Lower leg skin (tissue), 4 donors: ENCODE data around the gene OR5L2. TPM values are rescaled to one million over a fixed set of nuclear protein-coding genes. Genes with fewer than 3 reads are reported as not detected.

ENCODE experiments used
- DNase-seq, 2 donors: peaks; one replicate each; pipeline ENCODE4 v3.0.0-alpha.2; 2019; ENCODE audit warnings: low spot score in 2 of 2
- H3K4me3 ChIP-seq: fragments of 200-600 bp; sonication (generic); 2 replicates; pipeline ENCODE4 v1.5.1; 2017; ENCODE audit warnings: mild to moderate bottlenecking, low read depth; ENCODE audit not compliant: poor library complexity, severe bottlenecking
- POLR2A ChIP-seq, 2 donors: fragments of 450-650 bp; IDR thresholded peaks; one replicate each; pipeline ENCODE4 v1.6.1; 2016 to 2017; ENCODE audit warnings: antibody characterized with exemption in 2 of 2, mild to moderate bottlenecking in 1 of 2, moderate library complexity in 1 of 2
- WGBS, 2 donors: methylation state at CpG; one replicate each; pipeline ENCODE4 v1.1.5; 2018; 5-methylcytosine and 5-hydroxymethylcytosine counted together
- intact Hi-C: fragments of 100-400 bp; cut with DNase I; formaldehyde crosslinking; loops from one replicate; pipeline ENCODE4 v1.15.0; 2023; ENCODE audit warnings: low total_unique reads
- total RNA-seq, 4 donors: library from RNA; depleted of rRNA; stranded (reverse); fragments of >200 nt; gene quantifications; one replicate each; pipeline ENCODE4 v1.1.0, GENCODE V29; 2016
- TF ChIP-seq, protein P1 (sequence below), 3 donors: fragments of 450-650 bp; IDR thresholded peaks; one replicate each; pipeline ENCODE4 v1.5.1; 2016; ENCODE audit warnings: antibody characterized with exemption in 3 of 3, mild to moderate bottlenecking in 3 of 3, moderate library complexity in 2 of 3

Gene OR5L2
- total RNA-seq: not detected

DNA sequence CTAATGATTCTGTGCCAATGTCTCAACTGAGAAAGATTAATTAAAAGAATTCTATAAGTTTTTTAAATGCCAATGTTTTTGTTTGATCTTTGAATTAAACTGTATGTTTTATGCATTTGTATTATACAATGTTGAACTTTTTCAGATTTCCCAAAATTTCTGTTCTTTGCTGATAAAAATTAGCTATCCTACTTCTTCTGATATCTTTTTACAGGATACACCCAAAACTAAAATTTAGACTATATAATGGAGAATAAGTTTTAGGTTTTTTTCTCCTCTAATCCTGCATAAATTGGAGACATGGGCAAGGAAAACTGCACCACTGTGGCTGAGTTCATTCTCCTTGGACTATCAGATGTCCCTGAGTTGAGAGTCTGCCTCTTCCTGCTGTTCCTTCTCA, at the start of gene OR5L2:
Gene OR5L2, plus strand, starts transcription at position 301 of the 400 bp plus-strand sequence. Its CDS starts 0 bp downstream, at position 301.
- DNase-seq: no peak
- TF ChIP-seq POLR2A (IDR thresholded peaks at IDR 0.05): no peak
- no peak within 1 kb of the TSS for H3K4me3 ChIP-seq
- intact Hi-C loops: no loop called here

DNA sequence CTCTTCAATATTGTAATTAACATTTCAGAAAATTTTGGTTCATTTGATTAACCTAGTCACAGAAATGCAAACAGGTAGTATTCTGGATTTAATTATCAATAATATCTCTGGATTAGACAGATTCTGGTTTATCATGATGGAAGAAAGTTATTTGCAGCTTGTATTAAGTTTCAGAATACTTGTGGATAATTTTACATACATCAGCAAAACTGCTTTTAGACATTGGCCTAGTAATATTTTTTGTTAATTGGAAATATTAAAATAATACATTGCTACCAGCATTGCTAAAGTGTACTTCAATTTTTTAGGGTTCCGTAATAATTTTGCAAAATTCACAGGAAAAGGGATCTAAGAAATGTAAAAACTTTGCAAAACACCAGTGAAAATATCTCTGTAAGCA, 35.4 kb upstream of the OR5L2 start:
- no peak for DNase-seq
- no peak for TF ChIP-seq POLR2A (IDR thresholded peaks at IDR 0.05)
- TF ChIP-seq, protein P1, sequence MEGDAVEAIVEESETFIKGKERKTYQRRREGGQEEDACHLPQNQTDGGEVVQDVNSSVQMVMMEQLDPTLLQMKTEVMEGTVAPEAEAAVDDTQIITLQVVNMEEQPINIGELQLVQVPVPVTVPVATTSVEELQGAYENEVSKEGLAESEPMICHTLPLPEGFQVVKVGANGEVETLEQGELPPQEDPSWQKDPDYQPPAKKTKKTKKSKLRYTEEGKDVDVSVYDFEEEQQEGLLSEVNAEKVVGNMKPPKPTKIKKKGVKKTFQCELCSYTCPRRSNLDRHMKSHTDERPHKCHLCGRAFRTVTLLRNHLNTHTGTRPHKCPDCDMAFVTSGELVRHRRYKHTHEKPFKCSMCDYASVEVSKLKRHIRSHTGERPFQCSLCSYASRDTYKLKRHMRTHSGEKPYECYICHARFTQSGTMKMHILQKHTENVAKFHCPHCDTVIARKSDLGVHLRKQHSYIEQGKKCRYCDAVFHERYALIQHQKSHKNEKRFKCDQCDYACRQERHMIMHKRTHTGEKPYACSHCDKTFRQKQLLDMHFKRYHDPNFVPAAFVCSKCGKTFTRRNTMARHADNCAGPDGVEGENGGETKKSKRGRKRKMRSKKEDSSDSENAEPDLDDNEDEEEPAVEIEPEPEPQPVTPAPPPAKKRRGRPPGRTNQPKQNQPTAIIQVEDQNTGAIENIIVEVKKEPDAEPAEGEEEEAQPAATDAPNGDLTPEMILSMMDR (IDR thresholded peaks at IDR 0.05): no peak
- no peak overlapping the region for H3K4me3 ChIP-seq
- 81 to 90% methylated on average over 1 of the region's 1 CpG for WGBS, 2 donors
- intact Hi-C loops: no loop called here

DNA sequence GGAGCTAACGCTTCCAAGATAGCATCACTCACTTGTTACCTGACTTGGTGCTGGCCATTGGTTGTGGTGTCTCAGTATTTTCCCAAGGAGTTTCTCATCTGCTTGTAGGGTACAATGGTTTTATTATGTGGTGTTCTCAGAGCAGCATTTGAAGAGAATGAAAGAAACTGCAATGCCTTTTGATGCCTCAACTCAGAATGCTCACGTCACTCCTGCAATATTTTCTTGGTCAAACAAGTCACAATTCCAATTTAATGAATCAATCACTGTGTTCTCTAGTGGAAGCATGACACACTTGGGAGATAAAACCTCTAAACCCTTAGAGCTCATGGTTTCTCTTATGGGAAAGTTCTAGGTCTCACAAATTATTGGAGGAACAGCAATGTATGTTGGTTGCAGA, 33.7 kb upstream of the OR5L2 start:
- TF ChIP-seq, protein P1 (IDR thresholded peaks at IDR 0.05): no peak
- TF ChIP-seq POLR2A (IDR thresholded peaks at IDR 0.05): no peak
- DNase-seq: no peak
- H3K4me3 ChIP-seq: no peak overlapping the region
- intact Hi-C loops: no loop called here
- WGBS, 2 donors: 53 to 83% methylated on average over 2 of the region's 2 CpGs

DNA sequence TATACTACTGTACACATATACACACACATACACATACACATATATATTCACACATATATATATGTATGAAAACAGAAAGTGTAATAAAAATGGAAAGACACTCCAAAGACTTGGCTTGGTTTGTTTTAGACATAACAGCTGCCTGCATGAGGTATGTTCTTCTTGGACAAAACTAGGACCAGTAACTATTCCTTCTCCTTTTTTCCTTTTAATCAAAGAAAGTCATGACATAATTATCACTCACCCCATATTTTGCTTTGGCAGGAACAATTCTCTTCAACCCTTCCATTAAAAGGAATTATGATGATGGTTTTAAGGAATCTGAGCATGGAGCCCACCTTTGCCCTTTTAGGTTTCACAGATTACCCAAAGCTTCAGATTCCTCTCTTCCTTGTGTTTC, 31.8 kb upstream of the OR5L2 start, which contains the start of gene OR5D14:
Gene OR5D14, plus strand, starts transcription at position 301 of the 400 bp plus-strand sequence. Its CDS starts 0 bp downstream, at position 301.
- DNase-seq: no peak
- TF ChIP-seq POLR2A (IDR thresholded peaks at IDR 0.05): no peak
- TF ChIP-seq, protein P1 (IDR thresholded peaks at IDR 0.05): no peak
- no peak within 1 kb of the TSS for H3K4me3 ChIP-seq
- intact Hi-C loops: no loop called here

DNA sequence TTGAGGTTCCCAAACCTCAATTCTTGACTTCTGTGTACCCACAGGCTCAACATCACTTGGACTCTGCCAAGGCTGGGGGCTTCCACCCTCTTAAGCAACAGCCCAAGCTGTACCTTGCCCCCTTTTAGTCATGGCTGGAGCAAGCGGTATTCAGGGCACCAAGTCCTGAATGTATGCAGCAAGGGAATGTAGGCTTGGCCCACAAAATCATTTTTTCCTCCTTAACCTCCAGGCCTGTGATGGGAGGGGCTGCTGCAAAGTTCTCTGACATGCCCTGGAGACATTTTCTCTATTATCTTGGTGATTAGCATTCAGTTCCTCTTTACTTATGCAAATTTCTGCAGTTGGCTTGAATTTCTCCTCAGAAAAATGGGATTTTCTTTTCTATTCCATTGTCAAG, 20.8 kb upstream of the OR5L2 start:
- TF ChIP-seq, protein P1 (IDR thresholded peaks at IDR 0.05): no peak
- no peak for TF ChIP-seq POLR2A (IDR thresholded peaks at IDR 0.05)
- no peak overlapping the region for H3K4me3 ChIP-seq
- DNase-seq: no peak
- 69 to 89% methylated on average over 1 of the region's 1 CpG for WGBS, 2 donors
- intact Hi-C loops: no loop called here

DNA sequence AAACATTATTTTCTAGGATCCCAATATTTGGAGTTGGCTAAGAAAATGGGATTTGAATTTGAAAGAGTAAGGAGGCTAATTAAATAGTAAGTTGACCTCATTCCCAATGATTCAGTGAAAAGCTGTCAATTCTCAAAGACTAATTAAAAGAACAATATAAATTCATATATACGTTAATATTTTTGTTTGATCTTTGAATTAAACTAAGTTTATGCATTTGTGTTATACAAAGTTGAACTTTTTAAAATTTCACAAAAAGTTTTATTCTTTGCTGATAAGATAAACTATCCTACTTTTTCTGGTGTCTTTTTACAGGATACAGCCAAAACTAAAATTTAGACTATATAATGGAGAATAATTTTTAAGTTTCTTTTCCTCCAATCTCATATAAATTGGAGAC, 16.0 kb upstream of the OR5L2 start, which contains the start of gene OR5L1:
Gene OR5L1, plus strand, starts transcription at position 301 of the 400 bp plus-strand sequence. CDS start 100 bp downstream, outside the sequence.
- intact Hi-C loops: no loop called here
- TF ChIP-seq POLR2A (IDR thresholded peaks at IDR 0.05): no peak
- TF ChIP-seq, protein P1 (IDR thresholded peaks at IDR 0.05): no peak
- no peak for DNase-seq
- 91 to 93% methylated on average over 1 of the region's 1 CpG for WGBS, 2 donors
- no peak within 1 kb of the TSS for H3K4me3 ChIP-seq
